ENCODE results near the gene PRR29.

DNA sequence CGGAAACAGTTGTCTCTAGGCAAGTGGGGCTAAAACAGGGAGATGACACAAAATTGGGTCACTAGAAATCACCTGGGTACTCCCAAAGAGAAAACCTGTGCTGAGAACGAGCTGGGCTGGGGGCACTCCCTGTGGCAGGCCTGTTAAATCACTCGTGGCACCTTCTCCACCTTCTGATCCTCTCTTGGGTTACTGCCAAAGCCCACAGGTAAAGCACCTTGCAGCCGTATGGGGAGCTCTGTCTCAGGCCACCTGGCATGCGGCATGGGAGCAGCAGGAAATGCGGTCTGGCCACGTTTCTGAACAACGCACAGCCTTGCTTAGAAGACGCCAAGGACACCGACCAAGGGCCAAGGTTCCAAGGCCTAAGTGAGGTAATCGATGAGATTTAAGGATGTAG, 43.8 kb downstream of the PRR29 start:
- TF ChIP-seq, protein P1, sequence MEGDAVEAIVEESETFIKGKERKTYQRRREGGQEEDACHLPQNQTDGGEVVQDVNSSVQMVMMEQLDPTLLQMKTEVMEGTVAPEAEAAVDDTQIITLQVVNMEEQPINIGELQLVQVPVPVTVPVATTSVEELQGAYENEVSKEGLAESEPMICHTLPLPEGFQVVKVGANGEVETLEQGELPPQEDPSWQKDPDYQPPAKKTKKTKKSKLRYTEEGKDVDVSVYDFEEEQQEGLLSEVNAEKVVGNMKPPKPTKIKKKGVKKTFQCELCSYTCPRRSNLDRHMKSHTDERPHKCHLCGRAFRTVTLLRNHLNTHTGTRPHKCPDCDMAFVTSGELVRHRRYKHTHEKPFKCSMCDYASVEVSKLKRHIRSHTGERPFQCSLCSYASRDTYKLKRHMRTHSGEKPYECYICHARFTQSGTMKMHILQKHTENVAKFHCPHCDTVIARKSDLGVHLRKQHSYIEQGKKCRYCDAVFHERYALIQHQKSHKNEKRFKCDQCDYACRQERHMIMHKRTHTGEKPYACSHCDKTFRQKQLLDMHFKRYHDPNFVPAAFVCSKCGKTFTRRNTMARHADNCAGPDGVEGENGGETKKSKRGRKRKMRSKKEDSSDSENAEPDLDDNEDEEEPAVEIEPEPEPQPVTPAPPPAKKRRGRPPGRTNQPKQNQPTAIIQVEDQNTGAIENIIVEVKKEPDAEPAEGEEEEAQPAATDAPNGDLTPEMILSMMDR (IDR thresholded peaks at IDR 0.05; ENCODE audit: insufficient read depth, low read length, poor library complexity, severe bottlenecking): no peak
- no peak for TF ChIP-seq EZH2phosphoT487 (conservative IDR thresholded peaks at IDR 0.05; ENCODE audit: low read length)

Measured in SU-DHL-6 (cell line).